HG02943 (cell line): Measurements from ENCODE around the gene CSMD2.

Experiments used
- ATAC-seq: cut with Tn5 transposase; IDR thresholded peaks from one replicate; pipeline ENCODE4 v1.9.1; 2021; ENCODE audit warnings: mild to moderate bottlenecking, low read depth, moderate library complexity; ENCODE audit not compliant: unreplicated experiment

Gene CSMD2

DNA sequence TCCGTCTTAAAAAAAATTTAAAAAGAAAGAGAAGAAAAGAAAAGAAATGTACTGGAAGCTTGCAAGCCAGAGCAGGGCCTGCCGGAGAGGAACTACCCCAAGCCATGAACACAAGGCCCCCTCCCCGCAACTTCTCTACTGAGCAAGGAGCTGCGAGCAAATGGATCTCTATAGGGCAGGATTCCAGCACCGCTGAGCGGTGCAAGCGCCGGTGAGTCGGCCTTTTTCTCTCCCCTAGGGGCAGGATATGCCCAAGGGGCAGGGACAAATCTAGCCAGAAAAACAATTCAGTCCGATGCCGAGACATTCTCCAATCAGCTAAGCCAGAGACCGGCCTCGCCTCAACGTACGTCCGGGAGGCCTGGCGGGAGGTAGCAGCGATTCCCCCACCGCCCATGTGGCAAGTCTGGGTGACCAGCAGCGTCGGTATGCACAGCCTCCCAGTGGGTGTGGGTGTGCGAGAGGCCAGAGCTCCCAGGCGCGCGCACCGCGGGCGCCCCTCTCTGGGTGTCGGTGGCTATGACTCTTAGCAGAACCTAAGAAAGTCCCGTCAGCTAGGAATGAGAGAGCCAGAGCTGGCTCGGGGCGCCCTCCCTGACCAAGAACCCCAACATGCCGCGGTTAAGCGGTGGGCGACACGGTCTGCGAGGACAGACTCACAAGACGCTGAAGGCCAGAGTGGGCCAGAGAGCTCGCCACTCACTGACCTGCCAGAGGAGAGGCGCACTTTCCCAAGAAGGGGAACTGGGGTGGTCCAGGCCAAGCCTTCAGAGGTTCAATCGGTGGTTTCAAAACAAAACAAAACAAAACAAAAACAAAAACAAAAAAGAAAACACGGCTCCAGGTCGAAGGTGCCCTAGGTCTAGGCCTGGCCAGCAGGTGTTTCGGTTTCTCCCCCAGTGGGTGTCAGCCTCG lies 1.9 kb downstream of the CSMD2 start:
- ATAC-seq = no peak

DNA sequence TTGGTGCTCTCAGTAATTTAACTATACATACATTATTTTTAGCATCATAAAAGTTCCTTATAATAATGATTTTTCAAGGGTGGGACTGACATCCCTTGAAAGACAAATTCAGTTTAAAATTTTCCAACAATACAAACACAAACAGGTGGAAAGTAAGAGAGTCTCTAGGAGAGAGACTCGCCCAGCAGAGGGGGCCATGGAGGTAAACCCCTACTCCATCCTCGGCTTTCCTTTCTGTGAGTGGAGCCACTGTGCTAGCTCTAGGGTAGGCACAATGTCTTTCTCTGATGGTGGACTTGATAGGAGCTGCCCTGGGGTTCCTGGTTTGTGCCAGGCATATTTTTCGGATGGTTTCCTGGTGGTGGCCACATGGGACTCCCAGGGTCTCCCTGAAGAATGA lies 8.3 kb downstream of the CSMD2 start:
- ATAC-seq = no peak

GRCh38 chr1:34155860-34156259 lies 9.2 kb downstream of the CSMD2 start:
- no peak for ATAC-seq

- ATAC-seq = no peak
Measured at GRCh38 chr1:34153246-34153645, 11.8 kb downstream of the CSMD2 start.

DNA sequence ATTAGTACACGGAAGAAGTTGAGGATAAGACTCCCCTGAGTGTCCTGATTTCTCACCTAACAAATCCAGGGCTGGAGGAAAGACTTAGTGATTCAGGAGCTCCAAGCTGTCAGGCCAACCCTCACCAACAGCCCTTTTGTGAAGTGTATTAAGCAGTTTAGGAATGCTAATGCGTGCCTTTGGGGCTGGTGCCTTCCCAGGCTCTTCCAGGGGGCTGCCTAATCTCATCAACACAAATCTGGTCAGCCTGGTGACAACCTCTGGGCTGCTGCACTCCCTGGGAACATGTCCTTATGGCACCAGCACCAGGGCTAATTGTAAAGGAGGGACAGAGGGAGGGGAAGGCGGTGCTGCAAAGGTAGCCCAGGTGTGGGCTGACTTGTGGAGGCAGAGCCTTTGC lies 15.5 kb downstream of the CSMD2 start:
- no peak for ATAC-seq

DNA sequence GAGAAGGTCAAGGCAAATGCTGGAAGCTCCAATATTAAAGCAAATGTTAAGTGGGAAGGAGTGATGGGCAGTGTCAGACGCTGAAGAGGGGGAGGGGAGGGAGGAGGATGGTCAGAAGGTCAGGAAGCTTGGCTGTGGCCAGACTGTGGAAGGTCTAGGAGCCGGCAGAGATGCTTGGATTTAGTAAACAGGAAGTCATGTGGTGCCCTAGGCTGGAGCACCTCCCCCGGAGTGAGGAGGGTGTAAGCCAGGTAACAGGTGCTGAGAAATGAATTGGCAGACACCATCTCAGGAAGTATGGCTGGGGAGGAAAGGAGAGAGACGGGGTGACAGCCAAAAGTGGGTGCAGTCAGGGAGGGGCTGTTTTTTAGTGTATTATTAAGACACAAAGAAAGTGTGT lies 17.7 kb downstream of the CSMD2 start:
- no peak for ATAC-seq

- no peak for ATAC-seq
Measured at GRCh38 chr1:34144766-34145165, 20.3 kb downstream of the CSMD2 start.

DNA sequence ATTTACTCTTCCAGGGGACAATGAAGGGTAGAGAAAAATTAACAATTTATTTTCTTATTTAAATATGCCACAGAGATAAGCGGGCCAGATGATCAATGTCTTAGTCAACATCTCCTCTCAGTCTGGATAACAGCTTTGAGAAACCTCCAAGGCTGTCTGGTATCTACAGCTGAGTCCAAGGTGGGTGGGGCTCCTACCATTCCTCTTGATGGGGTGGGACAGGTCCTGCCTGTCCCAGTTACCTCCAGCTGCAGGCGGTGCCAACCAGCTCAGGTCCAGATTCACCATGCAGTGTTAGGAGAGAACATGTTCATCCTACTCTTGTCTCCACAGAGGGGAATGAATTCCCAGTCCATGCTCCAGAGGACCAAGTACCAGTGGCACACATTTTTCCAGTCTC lies 21.1 kb downstream of the CSMD2 start:
- no peak for ATAC-seq

- no peak for ATAC-seq
Measured at GRCh38 chr1:34140011-34140676, 24.9 kb downstream of the CSMD2 start.

- no peak for ATAC-seq
Measured at GRCh38 chr1:34137411-34137810, 27.6 kb downstream of the CSMD2 start.

GRCh38 chr1:34132161-34132420 lies 32.9 kb downstream of the CSMD2 start:
- no peak for ATAC-seq

DNA sequence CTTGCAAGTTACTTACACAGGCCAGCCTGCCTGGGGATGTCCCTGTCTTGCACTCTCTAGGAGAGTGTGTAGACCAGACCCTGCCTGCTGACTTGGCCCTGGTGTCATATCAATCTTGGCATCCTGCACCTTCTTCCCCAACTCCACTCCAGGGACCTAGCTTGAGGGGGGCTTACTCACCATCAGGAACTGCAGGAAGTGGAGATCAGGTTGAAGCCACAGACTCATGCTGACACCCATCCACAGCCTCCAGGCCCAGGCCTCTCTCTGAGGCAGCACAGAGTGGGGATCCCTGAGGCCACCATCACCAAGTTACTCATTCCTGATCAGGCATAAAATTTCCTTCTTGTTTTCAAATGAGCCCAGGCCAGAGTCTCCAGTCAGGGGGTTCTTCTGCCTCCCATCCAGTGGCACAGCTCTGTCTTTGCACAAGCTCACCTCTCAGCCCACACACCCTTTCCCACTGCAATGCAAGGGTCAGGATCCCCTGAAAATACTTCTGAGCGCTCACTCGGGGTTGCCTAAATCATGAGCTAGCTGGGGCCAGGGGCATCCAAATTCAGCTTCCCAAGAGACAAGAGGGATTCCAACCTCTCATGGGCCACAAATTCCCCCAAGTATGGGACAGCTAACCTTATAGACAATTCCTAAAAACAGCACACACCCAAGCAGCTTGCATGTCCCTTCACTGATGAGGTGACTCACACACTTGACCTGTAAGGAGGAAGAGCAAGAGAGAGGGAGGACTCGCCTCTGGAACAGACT lies 33.5 kb downstream of the CSMD2 start:
- ATAC-seq = no peak

GRCh38 chr1:34130306-34130705 lies 34.7 kb downstream of the CSMD2 start:
- ATAC-seq = no peak

DNA sequence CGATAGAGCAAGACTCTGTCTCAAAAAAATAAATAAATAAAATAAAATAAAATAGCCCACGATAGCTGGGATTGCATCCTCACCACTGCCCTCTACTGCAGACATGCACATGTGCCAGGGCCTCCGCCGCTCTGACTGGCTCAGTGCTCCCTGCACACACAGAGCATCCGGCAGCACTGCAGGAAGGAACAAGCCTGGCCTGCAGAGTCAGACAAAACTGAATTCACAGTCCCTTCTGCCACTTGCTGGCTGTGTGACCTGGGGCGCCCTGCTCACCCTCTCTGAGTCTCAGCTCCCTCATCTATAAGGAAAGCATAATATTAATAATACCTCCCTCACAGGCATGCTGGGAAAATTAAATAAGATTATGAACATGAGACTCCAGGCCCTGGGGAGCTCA lies 35.4 kb downstream of the CSMD2 start:
- ATAC-seq = no peak

- no peak for ATAC-seq
Measured at GRCh38 chr1:34128186-34128889, 36.7 kb downstream of the CSMD2 start.

DNA sequence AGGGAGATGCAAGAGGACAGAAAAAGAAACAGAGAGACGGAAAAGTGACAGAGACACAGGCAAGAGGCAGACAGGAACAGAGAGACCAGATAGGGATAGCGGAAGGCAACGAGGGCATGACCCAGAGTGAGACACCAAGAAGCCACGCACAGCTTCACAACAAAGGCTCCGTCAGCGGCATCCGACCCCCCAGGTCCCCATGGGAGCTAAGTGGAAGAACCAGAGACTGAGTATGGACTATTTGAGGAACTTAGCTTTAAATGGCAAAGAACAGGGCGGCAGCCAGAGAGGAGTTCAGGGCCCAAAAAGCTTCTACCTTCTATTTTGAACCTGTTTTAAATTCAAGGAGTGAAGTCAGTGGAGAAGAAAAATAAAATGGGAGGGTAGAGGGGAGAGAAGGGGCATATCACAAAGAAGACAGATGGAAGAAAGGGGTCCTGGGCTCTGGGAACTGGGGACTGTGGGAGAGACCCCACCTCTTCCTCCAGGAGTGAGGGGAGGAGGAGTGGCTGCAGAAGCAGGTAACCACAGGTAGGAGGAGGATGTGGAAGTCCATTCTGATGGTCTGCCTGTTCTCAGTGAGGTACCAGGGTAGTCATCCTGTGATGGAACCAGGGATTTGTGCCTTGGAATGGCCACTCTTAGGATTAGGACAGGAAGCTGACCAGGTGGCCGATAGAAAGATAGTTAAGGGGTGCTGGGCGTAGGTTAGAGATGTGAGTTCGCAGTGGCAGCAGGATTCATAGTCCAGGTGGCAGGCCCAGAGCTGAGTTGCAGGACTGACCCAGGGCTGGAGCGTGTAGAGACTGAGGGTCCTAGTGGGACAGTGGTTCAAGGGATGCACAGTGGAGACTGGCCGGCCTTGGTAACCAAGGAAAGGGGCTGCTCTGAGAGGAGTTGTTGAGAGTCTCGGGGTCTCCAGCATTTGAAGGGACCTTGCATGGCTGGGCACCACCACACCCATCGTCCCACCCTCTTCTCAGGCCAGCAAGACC lies 37.7 kb downstream of the CSMD2 start:
- no peak for ATAC-seq

DNA sequence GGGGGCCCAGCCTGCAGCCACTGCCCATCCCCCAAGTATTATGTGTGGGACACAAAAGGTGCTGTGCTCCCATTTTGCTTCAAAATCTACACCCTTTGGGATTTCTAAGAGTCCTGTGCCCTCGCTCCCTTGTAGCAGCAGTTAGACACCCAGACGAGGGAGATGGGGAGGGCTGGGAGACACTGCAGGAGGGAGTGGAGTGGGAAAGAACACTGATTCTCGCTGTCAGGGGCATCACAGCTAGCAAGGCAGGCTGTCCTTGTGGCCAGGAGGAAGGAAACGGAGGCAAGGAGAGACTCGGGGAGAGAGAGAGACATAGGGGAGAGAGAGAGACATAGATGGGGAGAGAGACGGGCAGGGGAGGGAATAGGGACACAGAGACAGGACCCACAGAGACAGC lies 38.5 kb downstream of the CSMD2 start:
- no peak for ATAC-seq

DNA sequence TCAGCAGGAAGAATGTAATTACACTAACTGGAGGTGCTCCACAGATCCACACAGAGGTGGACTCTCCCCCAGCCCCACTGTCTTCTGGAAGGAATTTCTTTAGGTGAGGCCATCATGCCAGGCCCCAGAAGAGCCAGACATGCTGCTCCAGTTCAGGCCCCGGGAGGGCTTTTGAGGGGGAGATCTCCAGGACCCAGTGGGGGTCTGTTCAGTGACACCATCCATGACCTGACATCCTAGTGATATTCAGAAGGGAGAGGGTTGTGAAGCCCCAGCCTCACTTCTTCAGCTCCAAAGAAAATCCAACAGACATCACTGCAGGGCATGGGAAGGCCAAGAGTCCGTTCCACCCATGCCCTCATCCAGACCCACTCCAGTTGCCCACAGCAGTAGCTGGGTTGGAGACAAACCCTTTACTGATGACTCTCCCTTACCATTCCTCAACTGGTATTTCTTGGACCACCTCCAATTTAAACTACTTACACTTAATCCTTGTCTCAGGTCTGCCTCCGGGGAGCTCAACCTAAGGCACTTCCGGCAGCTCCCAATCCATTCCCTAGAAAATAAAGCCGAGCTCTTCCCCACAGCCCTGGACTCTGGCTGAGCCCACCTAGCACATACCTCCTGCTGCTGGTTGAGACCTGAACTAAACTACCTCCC lies 39.2 kb downstream of the CSMD2 start:
- no peak for ATAC-seq
